Measurements from ENCODE around the gene PRM1.

PRM1 gene

DNA sequence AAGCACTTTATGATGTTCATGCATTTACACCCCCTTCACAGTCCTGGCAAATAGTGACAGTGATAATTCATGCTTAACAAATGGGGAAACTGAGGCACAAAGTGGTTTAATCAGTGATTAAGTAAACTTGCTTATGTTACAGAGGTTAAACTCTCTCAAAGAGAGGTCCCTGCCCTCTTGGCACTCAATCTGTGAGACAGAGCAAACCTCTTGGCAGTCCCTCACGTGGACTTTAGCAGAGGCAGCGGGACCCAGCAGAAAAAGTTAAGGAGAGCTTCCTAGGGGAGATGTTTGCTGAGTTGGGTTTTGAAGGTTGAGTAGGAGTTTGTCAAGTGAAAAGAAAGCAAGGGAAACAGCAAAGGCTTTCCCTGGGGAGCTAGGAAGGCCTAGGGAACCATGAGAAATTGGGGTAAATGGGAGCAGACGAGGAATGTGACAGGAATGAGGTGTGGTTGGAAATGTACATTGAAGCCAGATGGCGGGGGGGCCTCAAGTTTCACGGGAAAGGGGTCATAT, 35.9 kb downstream of the PRM1 start:
- no peak overlapping the region for H3K4me3 ChIP-seq (ENCODE audit: low read length)
- no peak for TF ChIP-seq CTCF (IDR thresholded peaks at IDR 0.05; ENCODE audit: insufficient read depth, low read depth, low read length, missing control alignments)
- DNase-seq (ENCODE audit: low read depth) = no peak

GRCh38 chr16:11242658-11243057, 38.5 kb downstream of the PRM1 start:
- no peak for TF ChIP-seq CTCF (IDR thresholded peaks at IDR 0.05; ENCODE audit: insufficient read depth, low read depth, low read length, missing control alignments)
- H3K4me3 ChIP-seq (ENCODE audit: low read length) = no peak overlapping the region
- no peak for DNase-seq (ENCODE audit: low read depth)

GRCh38 chr16:11241480-11242204, 39.5 kb downstream of the PRM1 start:
- H3K4me3 ChIP-seq (ENCODE audit: low read length) = no peak overlapping the region
- no peak for DNase-seq (ENCODE audit: low read depth)
- no peak for TF ChIP-seq CTCF (IDR thresholded peaks at IDR 0.05; ENCODE audit: insufficient read depth, low read depth, low read length, missing control alignments)

- no peak for DNase-seq (ENCODE audit: low read depth)
- no peak for TF ChIP-seq CTCF (IDR thresholded peaks at IDR 0.05; ENCODE audit: insufficient read depth, low read depth, low read length, missing control alignments)
Observed at GRCh38 chr16:11240636-11241473, 40.3 kb downstream of the PRM1 start.

DNA sequence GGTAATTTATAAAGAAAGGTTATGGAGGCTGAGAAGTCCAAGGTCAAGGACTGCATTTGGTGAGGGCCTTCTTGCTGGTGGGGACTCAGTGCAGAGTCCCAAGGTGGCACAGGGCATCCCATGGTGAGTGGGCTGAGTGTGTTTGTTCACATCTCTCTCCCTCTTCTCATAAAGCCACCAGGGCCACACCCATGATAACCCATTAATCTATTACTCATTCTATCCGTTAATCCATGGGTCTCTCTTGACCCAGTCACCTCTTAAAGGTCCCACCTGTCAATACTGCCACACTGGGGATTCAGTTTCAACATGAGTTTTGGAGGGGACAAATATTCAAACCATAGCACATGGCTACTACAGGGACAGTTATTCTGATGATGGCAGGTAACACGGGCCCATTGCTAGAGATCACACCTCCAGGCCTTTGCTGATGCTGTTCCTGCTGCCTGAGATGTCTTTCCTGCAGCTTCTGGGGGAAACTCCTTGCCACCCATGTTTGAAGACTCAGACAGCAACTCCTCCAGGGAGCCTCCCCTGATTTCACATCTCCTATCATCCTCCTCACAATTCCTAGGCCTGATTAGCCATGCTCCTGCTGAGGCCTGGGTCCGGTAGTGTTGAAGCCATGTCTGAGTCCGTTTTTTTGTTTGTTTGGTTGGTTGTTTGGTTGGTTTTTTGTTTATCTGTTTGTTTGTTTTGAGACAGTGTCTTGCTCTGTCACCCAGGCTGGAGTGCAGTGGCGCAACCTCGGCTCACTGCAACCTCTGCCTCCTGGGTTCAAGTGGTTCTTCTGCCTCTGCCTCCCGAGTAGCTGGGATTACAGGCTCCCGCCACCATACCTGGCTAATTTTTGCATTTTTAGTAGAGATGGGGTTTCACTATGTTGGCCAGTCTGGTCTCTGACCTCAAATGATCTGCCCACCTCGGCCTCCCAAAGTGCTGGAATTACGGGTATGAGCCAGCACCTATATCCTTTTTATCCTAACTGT, 41.2 kb downstream of the PRM1 start:
- DNase-seq (ENCODE audit: low read depth) = no peak
- H3K4me3 ChIP-seq (ENCODE audit: low read length) = no peak overlapping the region
- no peak for TF ChIP-seq CTCF (IDR thresholded peaks at IDR 0.05; ENCODE audit: insufficient read depth, low read depth, low read length, missing control alignments)

More at GRCh38 chr16:11240636-11241473, 40.3 kb downstream of the PRM1 start:
- no peak overlapping the region for H3K4me3 ChIP-seq (ENCODE audit: low read length)

Data from epithelial cell of esophagus (primary cell).